Measurements from ENCODE around the gene TMC1.

Gene TMC1

DNA sequence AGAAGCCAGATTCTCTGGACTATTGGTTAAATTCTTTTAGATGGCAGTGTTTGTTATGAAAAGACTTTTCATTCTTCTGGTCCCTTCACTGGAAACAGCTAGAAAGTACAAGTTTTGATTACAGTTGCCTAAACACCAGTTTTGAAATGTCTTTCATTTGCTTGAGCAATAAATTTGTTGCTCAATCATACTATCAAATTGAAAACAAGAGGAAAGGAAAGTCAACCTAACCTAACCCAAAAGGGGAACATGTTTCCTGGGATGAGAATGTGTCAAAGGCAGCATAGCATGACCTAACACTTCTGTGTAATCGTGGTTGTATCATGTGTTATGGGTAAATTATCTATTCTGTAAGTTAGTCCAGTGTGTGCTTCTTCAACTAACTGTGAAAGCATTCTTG is 213.2 kb downstream of the TMC1 start:
- H3K27ac Mint-ChIP-seq (ENCODE audit: low read depth), result no peak overlapping the region
- H3K4me3 Mint-ChIP-seq, result no peak overlapping the region
- DNase-seq (ENCODE audit: low spot score in 2 of 2) (no peak), ATAC-seq (replicated peaks; ENCODE audit: extremely low read depth, poor library complexity, severe bottlenecking) (no peak)
- H3K27me3 Mint-ChIP-seq, result peaks cover 19% of the 10 kb centered on the region
- no peaks in the 10 kb centered on the region for H3K36me3 Mint-ChIP-seq (ENCODE audit: insufficient read depth)
- no peaks in the 10 kb centered on the region for H3K9me3 Mint-ChIP-seq
- H3K4me1 Mint-ChIP-seq, result no peaks in the 10 kb centered on the region

GRCh38 chr9:72743836-72744235 is 222.4 kb downstream of the TMC1 start:
- ATAC-seq (replicated peaks; ENCODE audit: extremely low read depth, poor library complexity, severe bottlenecking) (no peak), DNase-seq (ENCODE audit: low spot score in 2 of 2) (no peak)
- Mint-ChIP-seq H3K9me3 (no peaks in the 10 kb centered on the region), H3K4me3 (no peak overlapping the region), H3K27ac (ENCODE audit: low read depth) (no peak overlapping the region), H3K4me1 (no peaks in the 10 kb centered on the region), H3K36me3 (ENCODE audit: insufficient read depth) (no peaks in the 10 kb centered on the region), H3K27me3 (no peaks in the 10 kb centered on the region)

DNA sequence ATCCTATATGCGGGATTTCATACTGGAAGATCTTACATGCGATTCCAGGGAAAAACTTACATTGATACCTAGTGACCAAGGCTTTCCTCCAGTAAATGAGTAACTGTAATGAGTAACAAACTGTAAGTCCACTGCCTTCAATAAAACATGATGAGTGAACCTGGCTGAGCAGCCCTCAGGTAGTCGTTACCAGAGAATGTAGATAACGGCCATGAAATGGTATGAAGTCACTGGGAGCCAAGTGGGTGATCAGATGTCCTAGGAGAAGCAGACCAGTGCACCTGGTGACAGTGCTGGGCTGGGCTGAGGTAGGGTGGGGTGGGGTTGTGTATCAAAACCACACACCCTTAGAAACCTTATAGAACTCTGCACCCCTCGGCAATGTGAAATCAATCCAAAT is 227.9 kb downstream of the TMC1 start:
- Mint-ChIP-seq H3K9me3 (no peaks in the 10 kb centered on the region), H3K27me3 (no peaks in the 10 kb centered on the region), H3K4me3 (no peak overlapping the region), H3K36me3 (ENCODE audit: insufficient read depth) (no peaks in the 10 kb centered on the region), H3K4me1 (no peaks in the 10 kb centered on the region), H3K27ac (ENCODE audit: low read depth) (no peak overlapping the region)
- ATAC-seq (replicated peaks; ENCODE audit: extremely low read depth, poor library complexity, severe bottlenecking) (no peak), DNase-seq (ENCODE audit: low spot score in 2 of 2) (no peak)

DNA sequence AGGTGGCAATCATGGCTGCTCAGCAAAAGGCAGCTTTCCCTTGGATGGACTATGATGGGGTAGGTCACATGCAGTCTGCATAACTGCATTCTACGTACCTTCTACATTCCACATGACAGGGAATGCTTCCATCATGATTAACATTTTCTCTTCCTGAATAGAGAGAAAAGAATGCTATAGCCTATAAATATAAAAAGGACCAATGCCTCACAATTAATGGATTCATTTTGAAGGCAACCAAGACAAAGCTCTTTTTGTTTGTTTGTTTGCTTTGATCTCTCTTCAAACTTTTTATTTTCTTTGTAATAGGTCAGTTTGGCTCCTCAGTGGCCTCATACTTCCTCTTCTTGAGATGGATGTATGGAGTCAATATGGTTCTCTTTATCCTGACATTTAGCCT is 230.1 kb downstream of the TMC1 start:
- Mint-ChIP-seq H3K9me3 (no peaks in the 10 kb centered on the region), H3K36me3 (ENCODE audit: insufficient read depth) (no peaks in the 10 kb centered on the region), H3K4me3 (no peak overlapping the region), H3K4me1 (no peaks in the 10 kb centered on the region), H3K27me3 (peaks cover 10% of the 10 kb centered on the region), H3K27ac (ENCODE audit: low read depth) (no peak overlapping the region)
- no peak for ATAC-seq (replicated peaks; ENCODE audit: extremely low read depth, poor library complexity, severe bottlenecking)
- no peak for DNase-seq (ENCODE audit: low spot score in 2 of 2)

DNA sequence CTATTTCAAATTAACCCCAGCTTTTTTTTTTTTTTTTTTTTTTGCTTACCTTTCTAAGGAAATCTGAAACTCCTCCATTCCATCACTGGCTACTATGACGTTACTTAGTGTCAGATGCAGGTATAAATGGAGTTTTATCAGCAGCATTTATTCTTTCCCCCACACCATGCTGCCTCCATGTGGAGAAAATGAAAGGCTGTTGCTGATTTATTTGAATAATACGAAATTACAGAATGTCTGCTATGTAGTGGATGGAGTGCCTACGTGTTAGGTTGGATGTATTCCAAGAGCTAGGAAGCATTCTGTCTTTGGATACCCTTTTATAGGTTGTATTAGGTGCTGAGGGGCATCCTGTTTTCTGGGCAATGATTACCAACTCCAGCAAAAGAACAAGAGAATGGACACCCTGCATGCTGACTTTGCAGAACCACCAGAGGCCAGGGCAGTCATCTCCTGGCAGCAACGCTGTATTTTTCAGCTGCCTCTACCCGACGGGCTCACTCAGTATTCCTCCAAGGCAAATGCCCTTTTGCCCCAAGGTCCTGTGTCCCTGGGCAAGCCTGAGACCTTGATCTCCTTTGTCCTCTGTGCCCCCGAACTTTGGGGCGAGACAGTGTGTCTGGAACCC is 232.0 kb downstream of the TMC1 start:
- Mint-ChIP-seq H3K27me3 (peaks cover 18% of the 10 kb centered on the region), H3K36me3 (ENCODE audit: insufficient read depth) (no peaks in the 10 kb centered on the region), H3K4me3 (no peak overlapping the region), H3K9me3 (no peaks in the 10 kb centered on the region), H3K4me1 (no peaks in the 10 kb centered on the region), H3K27ac (ENCODE audit: low read depth) (no peak overlapping the region)
- ATAC-seq (replicated peaks; ENCODE audit: extremely low read depth, poor library complexity, severe bottlenecking) (no peak), DNase-seq (ENCODE audit: low spot score in 2 of 2) (no peak)

- H3K4me1 Mint-ChIP-seq, result no peaks in the 10 kb centered on the region
- no peak overlapping the region for H3K4me3 Mint-ChIP-seq
- DNase-seq (ENCODE audit: low spot score in 2 of 2), result no peak
- peaks cover 29% of the 10 kb centered on the region for H3K27me3 Mint-ChIP-seq
- H3K9me3 Mint-ChIP-seq, result no peaks in the 10 kb centered on the region
- peaks cover 2% of the 10 kb centered on the region for H3K36me3 Mint-ChIP-seq (ENCODE audit: insufficient read depth)
- H3K27ac Mint-ChIP-seq (ENCODE audit: low read depth), result no peak overlapping the region
- no peak for ATAC-seq (replicated peaks; ENCODE audit: extremely low read depth, poor library complexity, severe bottlenecking)
Measured at GRCh38 chr9:72755836-72756235, 234.4 kb downstream of the TMC1 start.

- Mint-ChIP-seq H3K4me1 (no peaks in the 10 kb centered on the region), H3K36me3 (ENCODE audit: insufficient read depth) (peaks cover 2% of the 10 kb centered on the region), H3K9me3 (no peaks in the 10 kb centered on the region), H3K27me3 (peaks cover 29% of the 10 kb centered on the region), H3K4me3 (no peak overlapping the region), H3K27ac (ENCODE audit: low read depth) (no peak overlapping the region)
- ATAC-seq (replicated peaks; ENCODE audit: extremely low read depth, poor library complexity, severe bottlenecking) (no peak), DNase-seq (ENCODE audit: low spot score in 2 of 2) (no peak)
Measured at GRCh38 chr9:72758944-72759343, 237.5 kb downstream of the TMC1 start.

DNA sequence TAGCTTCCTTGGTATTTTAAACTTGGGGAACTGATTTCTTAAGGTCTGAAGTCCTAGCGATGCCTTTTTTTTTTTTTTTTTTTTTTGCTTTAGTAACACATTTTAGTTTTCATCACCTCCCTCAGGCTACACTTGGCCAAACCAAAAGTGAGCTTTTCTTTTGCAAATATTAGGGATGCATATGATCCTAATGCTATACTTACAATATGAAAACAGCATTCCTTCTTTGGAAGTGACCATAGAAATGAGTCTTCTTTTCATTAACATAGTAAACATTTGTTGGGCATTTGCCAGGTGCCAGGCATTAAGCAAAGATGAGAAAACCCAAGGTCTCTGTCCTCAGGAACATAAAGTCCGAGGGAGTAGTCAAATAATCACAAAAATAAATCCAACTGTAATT is 241.6 kb downstream of the TMC1 start:
- Mint-ChIP-seq H3K4me3 (no peak overlapping the region), H3K9me3 (no peaks in the 10 kb centered on the region), H3K4me1 (no peaks in the 10 kb centered on the region), H3K36me3 (ENCODE audit: insufficient read depth) (peaks cover 2% of the 10 kb centered on the region), H3K27me3 (peaks cover 14% of the 10 kb centered on the region), H3K27ac (ENCODE audit: low read depth) (no peak overlapping the region)
- DNase-seq (ENCODE audit: low spot score in 2 of 2) (no peak), ATAC-seq (replicated peaks; ENCODE audit: extremely low read depth, poor library complexity, severe bottlenecking) (no peak)

- DNase-seq (ENCODE audit: low spot score in 2 of 2), result no peak
- no peak for ATAC-seq (replicated peaks; ENCODE audit: extremely low read depth, poor library complexity, severe bottlenecking)
- Mint-ChIP-seq H3K4me3 (no peak overlapping the region), H3K27me3 (no peaks in the 10 kb centered on the region), H3K9me3 (no peaks in the 10 kb centered on the region), H3K27ac (ENCODE audit: low read depth) (no peak overlapping the region), H3K4me1 (no peaks in the 10 kb centered on the region), H3K36me3 (ENCODE audit: insufficient read depth) (no peaks in the 10 kb centered on the region)
Measured at GRCh38 chr9:72769546-72769945, 248.1 kb downstream of the TMC1 start.

- Mint-ChIP-seq H3K27ac (ENCODE audit: low read depth) (no peak overlapping the region), H3K9me3 (no peaks in the 10 kb centered on the region), H3K36me3 (ENCODE audit: insufficient read depth) (no peaks in the 10 kb centered on the region), H3K4me3 (no peak overlapping the region), H3K27me3 (peaks cover 11% of the 10 kb centered on the region), H3K4me1 (no peaks in the 10 kb centered on the region)
- no peak for ATAC-seq (replicated peaks; ENCODE audit: extremely low read depth, poor library complexity, severe bottlenecking)
- DNase-seq (ENCODE audit: low spot score in 2 of 2), result no peak
Measured at GRCh38 chr9:72772661-72773060, 251.3 kb downstream of the TMC1 start.

DNA sequence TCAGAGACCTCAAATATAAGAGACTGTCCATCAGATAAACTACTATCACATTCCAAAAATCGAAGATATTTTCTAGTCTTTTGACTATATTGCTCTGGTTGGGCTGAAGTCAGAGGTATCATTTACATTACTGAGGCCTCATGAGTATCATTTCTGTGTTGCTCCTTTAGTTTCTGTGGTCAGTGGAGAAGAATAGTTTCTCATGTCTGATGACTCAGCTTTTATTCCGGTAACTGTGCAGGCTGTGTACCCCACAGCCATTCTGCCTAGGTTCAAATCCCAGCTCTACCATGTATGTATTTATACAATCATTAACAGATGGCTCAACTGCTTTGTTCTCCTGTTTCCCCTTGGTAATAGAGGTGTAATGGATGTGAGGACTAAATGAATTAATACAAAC is 252.2 kb downstream of the TMC1 start:
- no peak overlapping the region for H3K27ac Mint-ChIP-seq (ENCODE audit: low read depth)
- H3K36me3 Mint-ChIP-seq (ENCODE audit: insufficient read depth), result no peaks in the 10 kb centered on the region
- no peaks in the 10 kb centered on the region for H3K9me3 Mint-ChIP-seq
- H3K4me1 Mint-ChIP-seq, result no peaks in the 10 kb centered on the region
- DNase-seq (ENCODE audit: low spot score in 2 of 2) (no peak), ATAC-seq (replicated peaks; ENCODE audit: extremely low read depth, poor library complexity, severe bottlenecking) (no peak)
- H3K27me3 Mint-ChIP-seq, result peaks cover 20% of the 10 kb centered on the region
- H3K4me3 Mint-ChIP-seq, result no peak overlapping the region

- no peak overlapping the region for H3K4me3 Mint-ChIP-seq
- DNase-seq (ENCODE audit: low spot score in 2 of 2) (no peak), ATAC-seq (replicated peaks; ENCODE audit: extremely low read depth, poor library complexity, severe bottlenecking) (no peak)
- no peaks in the 10 kb centered on the region for H3K36me3 Mint-ChIP-seq (ENCODE audit: insufficient read depth)
- no peak overlapping the region for H3K27ac Mint-ChIP-seq (ENCODE audit: low read depth)
- H3K4me1 Mint-ChIP-seq, result no peaks in the 10 kb centered on the region
- peaks cover 34% of the 10 kb centered on the region for H3K27me3 Mint-ChIP-seq
- H3K9me3 Mint-ChIP-seq, result no peaks in the 10 kb centered on the region
Measured at GRCh38 chr9:72775570-72775969, 254.2 kb downstream of the TMC1 start.

- Mint-ChIP-seq H3K27me3 (peaks cover 46% of the 10 kb centered on the region), H3K9me3 (no peaks in the 10 kb centered on the region), H3K4me3 (no peak overlapping the region), H3K4me1 (no peaks in the 10 kb centered on the region), H3K36me3 (ENCODE audit: insufficient read depth) (no peaks in the 10 kb centered on the region), H3K27ac (ENCODE audit: low read depth) (no peak overlapping the region)
- DNase-seq (ENCODE audit: low spot score in 2 of 2) (no peak), ATAC-seq (replicated peaks; ENCODE audit: extremely low read depth, poor library complexity, severe bottlenecking) (no peak)
Measured at GRCh38 chr9:72779614-72780013, 258.2 kb downstream of the TMC1 start.

DNA sequence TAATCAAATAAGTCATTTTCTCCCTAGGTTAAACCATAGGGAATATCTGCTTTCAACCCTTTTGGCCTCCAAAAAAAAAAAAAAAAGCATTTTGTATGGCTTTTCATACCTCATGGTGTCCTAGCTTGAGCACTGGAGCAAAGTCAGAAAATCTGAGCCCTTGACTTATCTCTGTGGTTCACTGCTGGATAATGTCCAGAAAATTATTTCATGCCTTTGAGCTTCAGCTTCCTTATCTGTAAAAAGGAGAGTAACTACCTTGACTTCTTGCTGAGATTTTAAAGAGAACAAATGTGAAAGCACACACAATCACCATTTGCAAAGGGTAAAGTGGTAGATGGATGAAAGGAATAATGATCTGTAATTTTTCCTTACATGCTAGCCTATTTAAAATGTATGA is 265.5 kb downstream of the TMC1 start:
- Mint-ChIP-seq H3K4me3 (no peak overlapping the region), H3K36me3 (ENCODE audit: insufficient read depth) (no peaks in the 10 kb centered on the region), H3K27ac (ENCODE audit: low read depth) (no peak overlapping the region), H3K27me3 (peaks cover 8% of the 10 kb centered on the region), H3K9me3 (no peaks in the 10 kb centered on the region), H3K4me1 (no peaks in the 10 kb centered on the region)
- DNase-seq (ENCODE audit: low spot score in 2 of 2) (no peak), ATAC-seq (replicated peaks; ENCODE audit: extremely low read depth, poor library complexity, severe bottlenecking) (no peak)
